Endometrial microvascular endothelial cells (primary cell): ENCODE data around the gene CRYM. TPM values are rescaled to one million over a fixed set of nuclear protein-coding genes. Genes with fewer than 3 reads are reported as not detected.

Experiments used
- in situ Hi-C: cut with HindIII; loops from 2 replicates; pipeline ENCODE4 v1.10.0; 2017; ENCODE audit warnings: low sequenced_read_pairs, low pct_unique_long_range_greater_than_20kb; ENCODE audit errors: inconsistent ontology term
- total RNA-seq: library from RNA; depleted of rRNA; stranded (reverse); fragments of >200 nt; gene quantifications from one replicate; pipeline ENCODE4 v1.2.3, GENCODE V29; 2015; ENCODE audit errors: inconsistent ontology term

Gene CRYM
- total RNA-seq, 1 donor from 2014 or later, result not detected

DNA sequence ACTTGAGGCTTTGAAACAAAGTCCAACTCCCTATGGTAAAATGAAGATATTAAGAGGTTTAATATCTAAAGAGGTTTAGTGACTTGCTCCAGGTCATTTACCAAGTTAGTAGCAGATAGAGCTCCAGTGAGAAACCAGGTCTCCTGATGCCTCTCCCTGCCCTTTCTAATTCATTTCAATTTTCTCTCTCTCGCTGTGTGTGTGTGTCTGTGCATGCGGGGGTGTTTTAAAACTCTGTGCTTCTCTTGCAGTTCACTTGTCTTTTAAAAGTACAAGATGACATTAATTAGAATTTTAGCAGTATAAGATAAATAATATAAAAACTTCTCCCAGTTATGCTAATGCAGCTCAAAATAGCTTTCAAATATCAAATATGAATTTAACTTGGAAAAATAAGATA, 58.5 kb downstream of the CRYM start:
- in situ Hi-C loops, result no loop called here

DNA sequence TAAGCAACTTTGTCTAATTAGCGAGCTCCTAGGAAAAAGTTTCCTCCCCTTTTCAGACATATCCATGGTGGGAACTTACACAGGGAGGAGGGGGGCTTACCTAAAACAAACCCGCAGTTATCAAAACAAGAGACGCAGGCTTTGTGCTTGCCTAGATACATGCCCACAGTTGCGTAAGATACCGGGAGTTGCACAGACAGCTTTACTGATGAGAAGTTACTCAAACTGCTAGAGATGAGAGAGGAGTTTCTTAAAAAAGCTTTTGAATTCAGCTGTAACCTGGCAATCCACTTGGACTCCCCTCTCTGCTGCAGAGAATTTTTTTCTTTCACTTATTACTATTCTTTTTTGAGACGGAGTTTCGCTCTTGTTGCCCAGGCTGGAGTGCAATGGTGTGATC, 59.9 kb downstream of the CRYM start:
- in situ Hi-C loops, result no loop called here

DNA sequence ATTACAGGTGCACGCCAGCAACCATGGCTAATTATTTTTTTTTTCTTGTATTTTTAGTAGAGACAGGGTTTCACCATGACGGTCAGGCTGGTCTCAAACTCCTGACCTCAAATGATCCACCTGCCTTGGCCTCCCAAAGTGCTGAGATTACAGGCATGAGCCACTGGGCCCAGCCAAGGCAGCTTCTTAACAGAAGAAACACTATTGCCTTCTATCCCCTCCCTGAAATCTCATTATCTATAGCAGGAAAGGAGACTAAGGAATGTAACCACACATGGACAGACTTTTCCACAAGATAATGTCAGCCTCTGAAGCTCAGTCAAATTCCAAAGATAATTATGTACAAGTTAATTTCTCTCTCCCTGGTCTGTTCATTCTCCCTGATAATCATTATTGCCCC, 61.0 kb downstream of the CRYM start:
- in situ Hi-C loops, result no loop called here

GRCh38 chr16:21214086-21214485, 64.0 kb downstream of the CRYM start:
- in situ Hi-C loops, result no loop called here

DNA sequence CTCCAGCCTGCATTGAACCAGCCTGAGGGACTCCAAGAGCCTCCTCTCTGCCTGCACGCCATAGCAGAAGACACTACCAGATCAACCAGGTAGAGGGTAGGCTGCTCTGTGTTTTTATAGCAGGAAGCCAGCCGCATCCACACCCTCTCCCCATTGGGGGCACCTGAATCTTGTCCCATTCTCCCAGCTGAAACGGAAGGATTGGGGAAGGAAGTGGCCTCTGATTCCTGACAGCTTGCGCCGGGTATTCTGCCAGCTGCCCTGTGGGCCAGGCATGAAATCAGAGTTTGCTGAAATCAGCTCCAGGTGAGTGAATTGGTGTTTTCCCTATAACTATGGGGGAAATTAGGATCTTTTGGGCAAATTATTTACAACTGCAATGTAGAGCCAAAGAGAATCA, 66.6 kb downstream of the CRYM start, which contains the start of gene ZP2:
Gene ZP2 (minus strand): TSS at position 89 of the 400 bp plus-strand sequence. CDS start 27 bp downstream, at position 62.
- in situ Hi-C loops, result no loop called here

Other genes starting within 250 kb of the CRYM start
- gene DNAH3, start 127.4 kb downstream of the CRYM start, total RNA-seq, result 0.09 TPM
- 47.4 TPM for gene LDAF1, start 119.6 kb downstream of the CRYM start, total RNA-seq
- not detected for gene ZP2, start 66.7 kb downstream of the CRYM start, total RNA-seq
- not detected for gene ANKS4B, start 44.6 kb downstream of the CRYM start, total RNA-seq